H9 (cell line): Measurements from ENCODE around the gene ANTKMT. TPM values are rescaled to one million over a fixed set of nuclear protein-coding genes. Genes with fewer than 3 reads are reported as not detected.

Experiments used
- DNase-seq: peaks from one replicate; pipeline ENCODE4 v3.0.0-alpha.2; 2017
- H2AFZ ChIP-seq: one replicate; pipeline ENCODE4 v1.6.1; 2013; ENCODE audit warnings: mild to moderate bottlenecking, low read length, control low read depth, moderate library complexity
- H2AK5ac ChIP-seq: 2 replicates; pipeline ENCODE4 v1.6.1; 2013; ENCODE audit warnings: low read length, control low read depth, mixed read lengths; ENCODE audit not compliant: insufficient read length
- H2BK120ac ChIP-seq: one replicate; pipeline ENCODE4 v1.6.1; 2013; ENCODE audit warnings: low read depth, mild to moderate bottlenecking, low read length, control low read depth, inconsistent platforms; ENCODE audit not compliant: poor library complexity, severe bottlenecking
- H2BK12ac ChIP-seq: 2 replicates; pipeline ENCODE4 v1.6.1; 2013; ENCODE audit warnings: low read length, control low read depth, mixed read lengths, low read depth; ENCODE audit not compliant: insufficient read length
- H2BK15ac ChIP-seq: 2 replicates; pipeline ENCODE4 v1.6.1; 2013; ENCODE audit warnings: low read depth, low read length, control low read depth
- H2BK20ac ChIP-seq: one replicate; pipeline ENCODE4 v1.6.1; 2013; ENCODE audit warnings: low read depth, mild to moderate bottlenecking, low read length, control low read depth, inconsistent platforms; ENCODE audit not compliant: poor library complexity, severe bottlenecking
- H2BK5ac ChIP-seq: 2 replicates; pipeline ENCODE4 v1.6.1; 2013; ENCODE audit warnings: low read length, control low read depth, mixed read lengths; ENCODE audit not compliant: insufficient read length
- H3K14ac ChIP-seq: 2 replicates; pipeline ENCODE4 v1.6.1; 2013; ENCODE audit warnings: low read length, control low read depth; ENCODE audit not compliant: insufficient read depth
- H3K18ac ChIP-seq: 2 replicates; pipeline ENCODE4 v1.6.1; 2013; ENCODE audit warnings: low read depth, mild to moderate bottlenecking, mixed read lengths, low read length, control low read depth; ENCODE audit not compliant: insufficient read length
- H3K23ac ChIP-seq: 2 replicates; pipeline ENCODE4 v1.6.1; 2013; ENCODE audit warnings: low read length, control low read depth, mixed read lengths, low read depth; ENCODE audit not compliant: insufficient read length
- H3K23me2 ChIP-seq: 2 replicates; pipeline ENCODE4 v1.6.1; 2013; ENCODE audit warnings: low read depth, mild to moderate bottlenecking, mixed read lengths, low read length, control low read depth; ENCODE audit not compliant: insufficient read length, poor library complexity, severe bottlenecking
- H3K27ac ChIP-seq: 2 replicates; pipeline ENCODE4 v1.5.1; 2013; ENCODE audit warnings: low read length, control low read depth, mixed read lengths, low read depth; ENCODE audit not compliant: insufficient read length
- H3K27me3 ChIP-seq: 2 replicates; pipeline ENCODE4 v1.6.1; 2013; ENCODE audit warnings: low read length, control low read depth, inconsistent platforms; ENCODE audit not compliant: insufficient read depth
- H3K4ac ChIP-seq: 2 replicates; pipeline ENCODE4 v1.6.1; 2013; ENCODE audit warnings: low read depth, mild to moderate bottlenecking, control low read depth, inconsistent platforms, low read length, moderate library complexity
- H3K4me1 ChIP-seq: 2 replicates; pipeline ENCODE4 v1.6.1; 2013; ENCODE audit warnings: low read length, control low read depth, inconsistent platforms; ENCODE audit not compliant: insufficient read depth
- H3K4me2 ChIP-seq: 2 replicates; pipeline ENCODE4 v1.6.1; 2013; ENCODE audit warnings: low read length, control low read depth, mixed read lengths; ENCODE audit not compliant: insufficient read length, insufficient read depth
- H3K56ac ChIP-seq: 2 replicates; pipeline ENCODE4 v1.6.1; 2013; ENCODE audit warnings: low read depth, mild to moderate bottlenecking, mixed read lengths, low read length, control low read depth; ENCODE audit not compliant: insufficient read length
- H3K79me1 ChIP-seq: 2 replicates; pipeline ENCODE4 v1.6.1; 2013; ENCODE audit warnings: low read depth, mild to moderate bottlenecking, moderate library complexity, low read length, control low read depth, inconsistent platforms; ENCODE audit not compliant: insufficient read depth, poor library complexity, severe bottlenecking
- H3K79me2 ChIP-seq: 2 replicates; pipeline ENCODE4 v1.6.1; 2013; ENCODE audit warnings: low read length, control low read depth, inconsistent platforms; ENCODE audit not compliant: insufficient read depth
- H3K9ac ChIP-seq: 2 replicates; pipeline ENCODE4 v1.6.1; 2013; ENCODE audit warnings: low read length, control low read depth, mixed read lengths; ENCODE audit not compliant: insufficient read length; ENCODE audit errors: extremely low read depth
- H3K9me3 ChIP-seq: one replicate; pipeline ENCODE4 v1.6.1; 2013; ENCODE audit warnings: low read depth, low read length, inconsistent platforms; ENCODE audit not compliant: control insufficient read depth
- H3T11ph ChIP-seq: one replicate; pipeline ENCODE4 v1.6.1; 2013; ENCODE audit warnings: mild to moderate bottlenecking, low read length, control low read depth, inconsistent platforms
- H4K20me1 ChIP-seq: one replicate; pipeline ENCODE4 v1.6.1; 2013; ENCODE audit not compliant: control insufficient read depth, insufficient read length, insufficient read depth
- H4K5ac ChIP-seq: 2 replicates; pipeline ENCODE4 v1.6.1; 2013; ENCODE audit warnings: low read depth, mild to moderate bottlenecking, mixed read lengths, low read length, control low read depth; ENCODE audit not compliant: insufficient read length
- H4K8ac ChIP-seq: replicated peaks from 2 replicates; pipeline ENCODE4 v1.6.1; 2013; ENCODE audit warnings: low read length, control low read depth, mixed read lengths, low read depth; ENCODE audit not compliant: insufficient read length
- H4K91ac ChIP-seq: 2 replicates; pipeline ENCODE4 v1.6.1; 2013; ENCODE audit warnings: low read depth, mild to moderate bottlenecking, moderate library complexity, mixed read lengths, low read length, control low read depth; ENCODE audit not compliant: insufficient read length
- H3K27ac Mint-ChIP-seq, 3 experiments: 2 replicates in 2 of 3; 3 replicates in 1 of 3; pipeline ENCODE4 v1.8.0; 2020 to 2021; ENCODE audit warnings: mixed read lengths in 3 of 3, mild to moderate bottlenecking in 1 of 3, moderate library complexity in 1 of 3
- H3K27me3 Mint-ChIP-seq: 2 replicates; pipeline ENCODE4 v1.8.0; 2021; ENCODE audit warnings: low read depth, mild to moderate bottlenecking, moderate library complexity, mixed read lengths
- H3K36me3 Mint-ChIP-seq, 3 experiments: 2 replicates in 2 of 3; 3 replicates in 1 of 3; pipeline ENCODE4 v1.8.0; 2020 to 2021; ENCODE audit warnings: low read depth in 3 of 3, mixed read lengths in 3 of 3; ENCODE audit not compliant: insufficient read depth in 1 of 3
- H3K4me1 Mint-ChIP-seq, 2 experiments: 2 replicates each; pipeline ENCODE4 v1.8.0; 2020; ENCODE audit warnings: mixed read lengths in 2 of 2
- H3K4me3 Mint-ChIP-seq, 2 experiments: 2 replicates in 1 of 2; 3 replicates in 1 of 2; pipeline ENCODE4 v1.8.0; 2020 to 2021; ENCODE audit warnings: mild to moderate bottlenecking in 2 of 2, mixed read lengths in 2 of 2, moderate library complexity in 1 of 2
- H3K9me3 Mint-ChIP-seq, 2 experiments: 2 replicates in 1 of 2; 3 replicates in 1 of 2; pipeline ENCODE4 v1.8.0; 2020; ENCODE audit warnings: mild to moderate bottlenecking in 2 of 2, mixed read lengths in 2 of 2, moderate library complexity in 1 of 2
- CTCF ChIP-seq: fragments of 200-600 bp; sonication (generic); conservative IDR thresholded peaks from 3 replicates; pipeline ENCODE4 v1.8.0; 2021; ENCODE audit warnings: antibody characterized with exemption, mild to moderate bottlenecking
- WGBS: extraction: QIAGEN DNeasy Blood & Tissue Kit; methylation state at CpG from one replicate; pipeline ENCODE4 v1.1.7; 2013; ENCODE audit warnings: missing lambda C conversion rate, low lambda C conversion rate, mixed read lengths; ENCODE audit not compliant: insufficient read length; ENCODE audit errors: extremely low coverage; 5-methylcytosine and 5-hydroxymethylcytosine counted together
- total RNA-seq: library from RNA; stranded (reverse); gene quantifications from 2 replicates; pipeline ENCODE4 v1.2.1, GENCODE V29; 2021

ANTKMT gene
- total RNA-seq, 1 experiment from 2014 or later: 31.5 TPM

- no peak for TF ChIP-seq CTCF
- H3K4me3 Mint-ChIP-seq: 0 out of 5 replicates have a peak overlapping the region, but pooled peaks of 1 of the 2 experiments have one; percentile 24
Observed at GRCh38 chr16:671353-672131, 49.4 kb upstream of the ANTKMT start.

More at GRCh38 chr16:671353-672131, 49.4 kb upstream of the ANTKMT start:
- Histone ChIP-seq H4K20me1 (no peaks in the 10 kb centered on the region), H3K18ac (no peak overlapping the region), H3K4me2 (no peak overlapping the region), H3K4me1 (no peaks in the 10 kb centered on the region), H3K14ac (no peak overlapping the region), H2BK120ac (no peak overlapping the region), H4K8ac (no peak overlapping the region), H4K5ac (no peak overlapping the region), H3K56ac (no peak overlapping the region), H3K27ac (no peak overlapping the region), H2BK5ac (no peak overlapping the region), H3K23ac (no peak overlapping the region), H4K91ac (no peak overlapping the region), H2AK5ac (no peak overlapping the region), H3K9ac (no peak overlapping the region), H3K23me2 (peaks cover 6% of the 10 kb centered on the region), H2BK15ac (no peak overlapping the region), H3K79me2 (no peaks in the 10 kb centered on the region; the same call in 1 of the 2 replicates), H3T11ph (no peak overlapping the region), H3K27me3 (no peaks in the 10 kb centered on the region), H2BK20ac (no peak overlapping the region), H2BK12ac (no peak overlapping the region), H3K4ac (no peak overlapping the region), H2AFZ (no peak overlapping the region), H3K9me3 (no peaks in the 10 kb centered on the region), H3K79me1 (no peaks in the 10 kb centered on the region)
- Mint-ChIP-seq H3K36me3 (peaks cover 11 to 27% (median 27%) of the 10 kb centered on the region in 3 experiments; a peak in 6 of 7 replicates), H3K4me1 (peaks cover 9% of the 10 kb centered on the region in 2 experiments), H3K9me3 (no peaks in the 10 kb centered on the region), H3K27ac (no peak overlapping the region), H3K27me3 (peaks cover 3% of the 10 kb centered on the region; the same call in 1 of the 2 replicates)
- no CpG with 5 or more reads among the region's 40 CpGs for WGBS
- DNase-seq: no peak
